Measurements from ENCODE around the gene KCNMA1. TPM values are rescaled to one million over a fixed set of nuclear protein-coding genes. Genes with fewer than 3 reads are reported as not detected.

The KCNMA1 gene
- total and polyA plus RNA-seq, 3 donors from 2014 or later, result 13.6 to 36.1 (median 24.7) TPM

DNA sequence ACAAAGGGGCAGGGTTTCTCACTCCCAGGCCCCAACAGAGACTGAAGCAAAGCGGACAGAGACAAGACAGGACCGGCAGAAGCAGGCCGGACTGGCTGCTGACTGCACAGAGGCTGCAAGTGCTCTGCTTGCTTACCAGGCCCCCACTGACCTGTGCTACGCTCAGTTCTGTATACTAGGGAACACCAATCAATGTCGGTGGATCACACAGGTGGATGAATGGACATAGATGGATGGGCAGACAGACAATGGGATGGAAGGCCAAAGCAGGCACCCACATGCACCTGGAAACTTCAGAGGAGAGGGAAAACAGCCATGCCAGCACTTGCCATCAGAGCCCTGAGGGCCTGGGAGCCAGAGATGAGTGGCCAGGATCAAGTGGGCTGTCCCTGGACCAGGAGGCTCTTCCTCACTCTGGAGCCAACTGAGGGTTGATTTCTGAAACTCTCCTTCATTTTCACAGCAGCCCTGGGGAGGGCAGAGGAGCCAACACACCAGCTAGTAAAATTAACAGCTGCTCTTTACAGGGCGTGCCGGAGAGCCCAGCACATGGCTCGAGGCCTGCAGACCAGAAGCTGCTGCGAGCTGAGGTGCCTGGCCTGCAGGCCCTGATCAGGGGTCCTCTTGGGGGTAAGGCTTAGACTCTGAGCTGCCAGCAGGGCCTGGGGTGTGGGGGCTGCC, 243.6 kb downstream of the KCNMA1 start:
- H3K27me3 ChIP-seq, result no peaks in the 10 kb centered on the region
- DNase-seq, result no peak
- H3K4me3 ChIP-seq, result no peak overlapping the region
- intact Hi-C loops (cut with DNase I; ENCODE audit: low total_unique reads), result loop anchor here (5.0 kb wide), 1 partner anchor 243 kb away; the partner anchor contains the start of gene KCNMA1
- no peaks in the 10 kb centered on the region for H3K36me3 ChIP-seq (ENCODE audit: low read depth, missing control alignments)
- no peak overlapping the region for H3K27ac ChIP-seq
- peaks cover 5% of the 10 kb centered on the region for H3K4me1 ChIP-seq
- H3K9me3 ChIP-seq, result no peaks in the 10 kb centered on the region
- TF ChIP-seq, protein P1, sequence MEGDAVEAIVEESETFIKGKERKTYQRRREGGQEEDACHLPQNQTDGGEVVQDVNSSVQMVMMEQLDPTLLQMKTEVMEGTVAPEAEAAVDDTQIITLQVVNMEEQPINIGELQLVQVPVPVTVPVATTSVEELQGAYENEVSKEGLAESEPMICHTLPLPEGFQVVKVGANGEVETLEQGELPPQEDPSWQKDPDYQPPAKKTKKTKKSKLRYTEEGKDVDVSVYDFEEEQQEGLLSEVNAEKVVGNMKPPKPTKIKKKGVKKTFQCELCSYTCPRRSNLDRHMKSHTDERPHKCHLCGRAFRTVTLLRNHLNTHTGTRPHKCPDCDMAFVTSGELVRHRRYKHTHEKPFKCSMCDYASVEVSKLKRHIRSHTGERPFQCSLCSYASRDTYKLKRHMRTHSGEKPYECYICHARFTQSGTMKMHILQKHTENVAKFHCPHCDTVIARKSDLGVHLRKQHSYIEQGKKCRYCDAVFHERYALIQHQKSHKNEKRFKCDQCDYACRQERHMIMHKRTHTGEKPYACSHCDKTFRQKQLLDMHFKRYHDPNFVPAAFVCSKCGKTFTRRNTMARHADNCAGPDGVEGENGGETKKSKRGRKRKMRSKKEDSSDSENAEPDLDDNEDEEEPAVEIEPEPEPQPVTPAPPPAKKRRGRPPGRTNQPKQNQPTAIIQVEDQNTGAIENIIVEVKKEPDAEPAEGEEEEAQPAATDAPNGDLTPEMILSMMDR (IDR thresholded peaks at IDR 0.05), result no peak
- TF ChIP-seq POLR2A (IDR thresholded peaks at IDR 0.05), result no peak
- 92 to 98% methylated on average over 9 of the region's 9 CpGs for WGBS, 2 donors

GRCh38 chr10:77393411-77393810, 244.2 kb downstream of the KCNMA1 start:
- Histone ChIP-seq H3K27ac (no peak overlapping the region), H3K27me3 (no peaks in the 10 kb centered on the region), H3K9me3 (no peaks in the 10 kb centered on the region), H3K4me3 (no peak overlapping the region), H3K4me1 (peaks cover 6% of the 10 kb centered on the region), H3K36me3 (ENCODE audit: low read depth, missing control alignments) (no peaks in the 10 kb centered on the region)
- DNase-seq, result no peak
- intact Hi-C loops (cut with DNase I; ENCODE audit: low total_unique reads), result loop anchor here (5.0 kb wide), 1 partner anchor 244 kb away; the partner anchor contains the start of gene KCNMA1
- no peak for TF ChIP-seq POLR2A (IDR thresholded peaks at IDR 0.05)
- TF ChIP-seq, protein P1 (IDR thresholded peaks at IDR 0.05), result no peak
- 88 to 97% methylated on average over 3 of the region's 3 CpGs for WGBS, 2 donors

- Histone ChIP-seq H3K36me3 (ENCODE audit: low read depth, missing control alignments) (no peaks in the 10 kb centered on the region), H3K9me3 (no peaks in the 10 kb centered on the region), H3K27me3 (no peaks in the 10 kb centered on the region), H3K4me3 (no peak overlapping the region), H3K4me1 (peaks cover 6% of the 10 kb centered on the region), H3K27ac (no peak overlapping the region)
- WGBS, 2 donors, result 86 to 94% methylated on average over 5 to 6 of the region's 6 CpGs
- no peak for DNase-seq
- intact Hi-C loops (cut with DNase I; ENCODE audit: low total_unique reads), result loop anchor here (5.0 kb wide), 1 partner anchor 244 kb away; the partner anchor contains the start of gene KCNMA1
- TF ChIP-seq, protein P1 (IDR thresholded peaks at IDR 0.05), result no peak
- TF ChIP-seq POLR2A (IDR thresholded peaks at IDR 0.05), result no peak
Measured at GRCh38 chr10:77392851-77393250, 244.8 kb downstream of the KCNMA1 start.

DNA sequence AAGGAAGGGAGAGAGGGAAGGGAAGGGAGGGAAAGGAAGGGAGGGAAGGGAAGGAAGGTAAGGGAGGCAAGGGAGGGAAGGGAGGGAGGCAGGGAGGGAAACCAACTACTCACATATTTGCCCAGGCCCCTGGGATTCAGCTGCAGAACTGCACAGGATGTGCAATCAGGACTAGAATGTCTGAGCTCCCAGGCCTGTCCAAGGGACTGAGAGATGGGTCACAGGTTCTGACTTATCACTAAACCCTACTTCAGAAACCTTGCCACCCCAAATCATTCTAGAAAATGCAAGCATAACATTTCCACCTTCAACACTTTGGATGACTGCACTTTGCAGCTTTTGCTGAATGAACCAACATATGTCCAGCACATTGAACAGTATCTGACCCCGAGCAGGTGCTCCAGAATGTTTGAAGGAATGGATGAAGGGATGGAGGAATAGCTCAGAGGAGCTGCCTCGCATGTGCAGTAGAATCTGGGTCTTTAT, 245.3 kb downstream of the KCNMA1 start:
- Histone ChIP-seq H3K9me3 (no peaks in the 10 kb centered on the region), H3K4me3 (no peak overlapping the region), H3K27me3 (no peaks in the 10 kb centered on the region), H3K27ac (no peak overlapping the region), H3K4me1 (peaks cover 6% of the 10 kb centered on the region), H3K36me3 (ENCODE audit: low read depth, missing control alignments) (no peaks in the 10 kb centered on the region)
- DNase-seq, result no peak
- intact Hi-C loops (cut with DNase I; ENCODE audit: low total_unique reads), result loop anchor here (5.0 kb wide), 1 partner anchor 245 kb away; the partner anchor contains the start of gene KCNMA1
- whole genome bisulfite sequencing, 2 donors, result 76 to 93% methylated on average over 2 of the region's 2 CpGs
- TF ChIP-seq, protein P1 (IDR thresholded peaks at IDR 0.05), result no peak
- no peak for TF ChIP-seq POLR2A (IDR thresholded peaks at IDR 0.05)
